HG03378 (cell line): ENCODE measurements around the gene RPL7A.

Experiments
- ATAC-seq: cut with Tn5 transposase; IDR thresholded peaks from one replicate; pipeline ENCODE4 v1.9.1; 2021; ENCODE audit warnings: mild to moderate bottlenecking, moderate library complexity; ENCODE audit not compliant: unreplicated experiment

The RPL7A gene

DNA sequence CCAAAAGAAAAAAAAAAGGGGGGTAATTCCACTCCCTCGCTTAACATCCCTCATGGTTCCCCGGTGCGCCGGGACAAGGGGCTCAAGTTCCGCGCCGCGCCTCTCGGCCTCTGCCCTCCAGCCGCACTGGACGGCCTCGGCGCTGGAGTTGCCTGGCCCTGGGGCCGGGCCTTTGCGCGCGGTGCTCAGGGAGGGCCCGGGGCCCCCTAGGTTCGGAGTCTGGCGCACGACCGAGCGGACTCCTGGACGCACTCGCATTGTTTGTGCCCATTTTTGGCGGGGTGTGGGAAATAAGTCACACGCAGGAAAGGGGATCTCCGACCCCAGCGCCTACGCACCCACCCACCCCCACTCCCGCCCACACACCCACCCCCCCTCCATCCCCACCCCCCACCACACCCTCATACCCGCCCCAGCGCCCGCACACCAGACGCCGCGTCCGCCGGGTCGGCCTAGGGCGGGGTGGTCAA is 468 bp upstream of the RPL7A start:
- ATAC-seq, result peak; percentile 9

DNA sequence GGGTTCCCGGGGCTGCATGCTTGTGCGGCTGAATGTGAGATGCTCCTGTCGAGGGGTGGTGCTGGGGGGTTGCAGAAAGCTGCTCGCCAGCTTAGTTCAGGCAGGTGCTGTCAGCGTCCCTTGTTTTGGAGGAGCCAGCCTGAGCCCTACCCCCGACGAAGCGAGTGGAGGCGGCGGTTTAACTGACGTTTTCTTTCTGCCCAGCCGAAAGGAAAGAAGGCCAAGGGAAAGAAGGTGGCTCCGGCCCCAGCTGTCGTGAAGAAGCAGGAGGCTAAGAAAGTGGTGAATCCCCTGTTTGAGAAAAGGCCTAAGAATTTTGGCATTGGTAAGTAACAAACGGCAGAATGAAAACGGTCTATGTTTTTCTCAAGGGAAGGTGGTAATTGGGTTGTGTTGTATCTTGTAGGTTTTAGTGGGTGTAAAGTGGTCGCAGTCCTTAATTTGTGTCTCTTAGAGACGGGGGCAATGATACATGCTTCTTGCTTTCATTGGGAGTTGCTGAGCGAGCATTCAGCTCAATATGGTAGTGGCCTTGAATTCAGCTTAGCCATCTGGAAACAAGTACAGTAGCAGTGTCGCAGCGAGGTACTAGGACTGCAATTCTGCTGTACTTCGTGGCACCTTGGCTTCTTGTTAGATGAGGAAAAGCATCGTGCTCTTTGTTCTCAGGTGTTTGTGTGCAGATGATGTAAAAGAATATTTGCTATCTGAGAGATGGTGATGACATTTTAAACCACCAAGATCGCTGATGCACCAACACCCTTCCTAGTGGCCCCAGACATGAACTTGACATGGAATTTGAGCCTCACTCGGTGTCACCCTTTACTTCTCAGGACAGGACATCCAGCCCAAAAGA is 928 bp downstream of the RPL7A start:
- no peak for ATAC-seq

DNA sequence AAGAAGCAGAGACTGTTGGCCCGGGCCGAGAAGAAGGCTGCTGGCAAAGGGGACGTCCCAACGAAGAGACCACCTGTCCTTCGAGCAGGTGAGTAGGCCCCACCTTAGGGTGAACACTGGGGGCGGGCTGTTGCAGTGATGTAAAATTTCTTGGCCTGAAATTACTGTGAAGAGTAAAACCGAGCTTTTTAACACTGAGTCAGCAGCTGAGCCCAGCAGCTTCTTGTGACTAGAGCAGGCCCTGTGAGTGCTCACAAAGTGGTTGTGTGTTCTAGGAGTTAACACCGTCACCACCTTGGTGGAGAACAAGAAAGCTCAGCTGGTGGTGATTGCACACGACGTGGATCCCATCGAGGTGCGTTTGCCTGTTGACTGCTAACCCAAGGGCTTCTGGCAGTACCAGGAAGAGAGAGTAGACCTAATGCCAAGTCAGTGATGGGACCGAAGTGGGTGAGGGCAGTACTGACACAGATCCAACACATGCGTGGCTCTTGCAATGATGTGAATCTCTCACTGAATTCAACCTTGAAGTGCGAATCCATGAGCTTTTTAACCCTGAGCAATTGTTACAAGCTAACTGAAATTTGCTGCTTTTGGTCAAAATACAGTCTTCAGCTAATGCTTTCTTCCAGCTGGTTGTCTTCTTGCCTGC is 2.1 kb downstream of the RPL7A start:
- ATAC-seq, result no peak

DNA sequence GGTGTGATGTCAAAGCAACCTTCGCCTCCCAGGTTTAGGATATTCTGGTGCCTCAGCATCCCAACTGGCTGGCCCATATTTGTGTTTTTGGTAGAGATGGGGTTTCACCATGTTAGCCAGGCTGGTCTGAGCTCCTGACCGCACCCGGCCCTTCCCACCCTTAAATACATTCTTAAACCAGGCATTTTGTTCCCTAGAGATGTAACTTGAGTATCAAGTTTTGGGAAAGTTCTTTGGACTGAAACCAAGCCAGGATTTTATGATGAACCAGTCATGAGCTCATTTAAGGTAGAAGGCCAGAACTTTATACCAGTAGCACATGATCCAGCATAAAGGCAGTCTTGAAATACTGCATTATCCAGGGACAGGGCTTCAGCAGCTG is 3.5 kb downstream of the RPL7A start:
- ATAC-seq, result no peak

DNA sequence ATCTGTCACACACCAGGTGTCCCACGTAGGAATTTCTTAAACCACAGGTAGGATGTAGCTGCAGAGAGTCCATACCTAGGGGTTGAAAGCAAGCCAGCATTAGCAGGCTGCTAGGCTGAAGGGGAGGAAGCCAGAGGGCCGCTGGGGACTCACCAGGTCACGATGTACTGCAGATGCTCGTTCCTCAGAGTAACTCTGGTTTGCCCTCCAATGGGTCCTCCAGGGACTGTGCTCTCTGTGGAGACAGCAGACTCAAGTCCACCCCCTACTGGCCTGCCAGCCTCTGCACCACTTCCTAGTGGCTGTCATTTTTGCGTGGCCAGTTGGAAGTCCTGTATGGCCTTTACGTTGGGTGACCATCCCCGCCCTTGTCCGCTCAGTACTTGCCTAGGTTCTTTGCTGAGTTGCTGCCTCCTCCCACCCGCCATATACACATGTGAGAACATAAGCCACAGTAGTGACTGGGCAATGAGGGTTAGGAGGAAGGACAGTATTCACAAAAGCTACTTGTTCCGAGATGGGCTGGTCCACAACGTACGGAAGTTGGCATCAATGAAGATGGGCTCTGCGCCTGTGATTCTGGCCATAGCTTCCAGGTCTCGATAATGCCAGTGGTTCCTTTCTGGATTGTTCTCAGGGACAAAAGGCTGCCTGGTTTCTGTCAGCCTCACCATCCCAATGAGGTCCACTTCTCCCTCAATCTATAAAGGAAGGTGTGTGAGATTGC is 4.1 kb downstream of the RPL7A start:
- ATAC-seq, result no peak

DNA sequence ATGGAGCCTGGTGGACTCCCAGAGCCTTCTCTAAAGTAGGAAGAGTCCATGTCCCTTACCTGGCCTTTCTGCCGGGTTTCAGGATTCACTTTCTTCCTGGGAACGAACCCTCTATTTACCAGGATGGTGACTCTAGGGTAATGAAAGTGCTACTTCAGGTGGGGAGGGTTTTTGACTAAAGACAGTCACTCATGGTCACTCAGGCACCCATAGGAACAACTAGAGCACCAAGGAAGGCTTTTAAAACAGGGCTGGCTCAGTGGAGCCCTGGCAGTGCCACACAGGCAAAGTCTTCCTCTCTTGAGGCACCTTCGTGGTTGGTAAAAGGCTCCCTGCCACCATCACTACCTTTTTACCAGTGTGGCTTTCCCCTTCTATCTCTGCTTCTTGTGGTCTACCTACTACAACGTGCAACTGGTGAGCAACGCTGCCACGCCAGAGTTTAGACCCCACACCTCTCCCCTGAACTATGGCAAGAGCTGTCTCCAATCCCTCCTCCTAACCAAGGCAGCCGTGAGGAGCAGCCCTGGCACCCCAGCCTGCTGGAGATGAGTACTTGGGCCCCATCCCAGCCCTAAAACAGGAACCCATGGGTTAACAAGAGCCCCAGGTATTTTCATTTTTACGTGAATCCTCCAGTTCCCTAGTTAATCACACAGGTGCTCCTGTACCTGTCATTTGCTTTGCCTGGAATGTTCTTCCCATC is 4.8 kb downstream of the RPL7A start:
- no peak for ATAC-seq

DNA sequence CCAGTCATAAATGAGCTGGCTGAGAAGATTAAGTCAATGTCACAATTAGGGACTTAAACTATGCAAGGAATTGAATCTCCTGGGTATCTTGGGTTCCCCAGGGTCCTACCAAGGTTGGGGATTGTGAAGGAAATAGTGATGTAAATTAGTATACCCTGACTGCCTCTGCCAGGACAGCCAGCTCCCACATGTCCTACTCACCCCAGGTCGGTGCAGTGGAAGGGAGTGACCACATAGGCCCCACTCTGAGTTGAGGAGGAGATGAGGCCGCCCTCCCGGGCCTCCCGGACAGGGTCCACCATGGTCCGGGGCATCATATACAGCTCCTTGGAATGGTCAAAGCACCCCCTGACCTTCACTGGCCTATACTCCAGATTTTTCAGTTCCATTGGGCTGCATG is 5.5 kb downstream of the RPL7A start:
- ATAC-seq, result no peak

DNA sequence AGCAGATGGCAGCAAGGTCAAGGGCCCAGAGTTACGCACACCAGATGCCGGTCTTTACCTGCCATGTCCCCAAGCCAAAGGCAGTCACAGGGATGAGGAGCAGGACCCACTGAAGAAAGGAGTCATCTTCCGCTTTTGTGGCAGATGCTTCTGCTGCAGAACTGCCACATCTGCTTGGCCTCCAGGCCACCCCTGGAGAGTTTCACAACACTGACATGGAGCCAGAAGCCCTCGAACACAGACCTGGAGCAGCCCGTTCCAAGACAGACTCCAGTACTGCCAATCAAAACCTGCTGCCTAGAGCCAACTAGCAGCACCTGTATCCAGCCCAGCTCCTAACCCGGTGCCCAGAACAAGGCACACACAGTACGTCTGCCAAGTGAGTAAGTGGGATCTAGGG is 6.7 kb downstream of the RPL7A start:
- ATAC-seq, result no peak

DNA sequence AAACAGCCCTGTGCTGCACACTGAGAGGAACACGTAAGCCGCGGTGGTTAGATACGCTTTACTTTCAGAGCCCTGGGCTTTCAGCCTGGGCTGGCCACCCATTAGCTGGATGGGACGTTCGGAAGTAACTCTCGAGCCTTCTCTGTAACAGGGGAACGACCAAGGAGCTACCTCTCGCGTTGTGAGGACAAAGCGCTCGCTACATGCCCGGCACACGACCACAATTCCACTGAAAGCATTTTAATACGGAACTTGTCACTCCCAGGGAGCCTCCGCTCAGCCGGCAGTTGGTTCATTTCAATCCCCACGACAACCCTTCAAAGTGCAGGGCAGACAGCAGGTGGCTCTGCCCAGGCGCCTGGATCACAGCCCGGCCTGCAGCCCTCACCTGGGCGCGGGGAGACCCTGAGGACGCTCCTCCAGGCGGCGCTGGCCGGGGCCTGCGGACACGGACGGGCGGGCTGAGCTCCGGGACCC is 7.9 kb downstream of the RPL7A start:
- ATAC-seq, result no peak

DNA sequence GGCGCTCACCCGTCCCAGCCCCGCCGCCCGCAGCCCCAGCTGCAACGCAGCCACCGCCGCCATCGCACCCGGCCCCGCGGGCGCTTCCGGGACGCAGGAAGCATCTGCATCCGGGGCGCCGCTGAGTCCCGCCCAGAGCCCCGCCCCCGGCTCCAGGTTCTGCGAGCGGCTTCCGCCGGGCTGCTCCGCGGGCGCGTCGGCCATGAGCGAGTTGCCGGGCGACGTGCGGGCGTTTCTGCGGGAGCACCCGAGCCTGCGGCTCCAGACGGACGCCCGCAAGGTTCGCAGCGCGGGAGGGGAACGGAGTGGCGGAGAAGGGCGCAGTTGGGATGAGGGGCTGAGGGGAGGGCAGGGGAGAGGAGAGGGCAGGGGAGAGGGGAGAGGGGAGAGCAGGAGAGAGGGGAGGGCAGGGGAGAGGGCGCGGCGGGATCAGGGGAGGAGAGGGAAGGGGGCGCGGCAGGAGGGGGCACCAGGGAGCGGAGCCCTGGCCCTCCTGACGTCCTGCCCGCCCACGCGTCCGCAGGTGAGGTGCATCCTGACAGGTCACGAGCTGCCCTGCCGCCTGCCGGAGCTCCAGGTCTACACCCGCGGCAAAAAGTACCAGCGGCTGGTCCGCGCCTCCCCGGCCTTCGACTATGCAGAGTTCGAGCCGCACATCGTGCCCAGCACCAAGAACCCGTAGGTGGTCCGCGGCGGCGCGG is 8.5 kb downstream of the RPL7A start, which contains the start of the genes SURF1 and SURF2:
Gene SURF1 (minus strand): TSS at position 97 of the 701 bp plus-strand sequence. CDS start 34 bp downstream, at position 63.
Gene SURF2 (plus strand): TSS at position 160 of the 701 bp plus-strand sequence. CDS start 43 bp downstream, at position 203.
- no peak for ATAC-seq

DNA sequence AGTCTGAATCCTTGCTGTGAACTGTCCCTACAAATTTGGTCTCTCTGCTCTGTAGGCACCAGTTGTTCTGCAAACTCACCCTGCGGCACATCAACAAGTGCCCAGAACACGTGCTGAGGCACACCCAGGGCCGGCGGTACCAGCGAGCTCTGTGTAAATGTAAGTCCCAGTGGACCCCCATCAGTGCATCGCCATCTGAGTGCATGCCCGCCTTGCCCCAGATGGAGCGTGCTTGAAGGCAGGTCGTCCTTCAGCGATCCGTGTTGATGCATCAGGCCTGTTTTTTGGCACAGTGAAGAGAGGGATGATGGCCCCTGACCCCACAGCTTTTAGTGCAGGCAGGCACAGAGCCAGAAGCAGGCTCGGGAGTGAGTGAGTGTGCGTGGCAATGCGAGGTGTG is 9.6 kb downstream of the RPL7A start:
- ATAC-seq, result no peak

DNA sequence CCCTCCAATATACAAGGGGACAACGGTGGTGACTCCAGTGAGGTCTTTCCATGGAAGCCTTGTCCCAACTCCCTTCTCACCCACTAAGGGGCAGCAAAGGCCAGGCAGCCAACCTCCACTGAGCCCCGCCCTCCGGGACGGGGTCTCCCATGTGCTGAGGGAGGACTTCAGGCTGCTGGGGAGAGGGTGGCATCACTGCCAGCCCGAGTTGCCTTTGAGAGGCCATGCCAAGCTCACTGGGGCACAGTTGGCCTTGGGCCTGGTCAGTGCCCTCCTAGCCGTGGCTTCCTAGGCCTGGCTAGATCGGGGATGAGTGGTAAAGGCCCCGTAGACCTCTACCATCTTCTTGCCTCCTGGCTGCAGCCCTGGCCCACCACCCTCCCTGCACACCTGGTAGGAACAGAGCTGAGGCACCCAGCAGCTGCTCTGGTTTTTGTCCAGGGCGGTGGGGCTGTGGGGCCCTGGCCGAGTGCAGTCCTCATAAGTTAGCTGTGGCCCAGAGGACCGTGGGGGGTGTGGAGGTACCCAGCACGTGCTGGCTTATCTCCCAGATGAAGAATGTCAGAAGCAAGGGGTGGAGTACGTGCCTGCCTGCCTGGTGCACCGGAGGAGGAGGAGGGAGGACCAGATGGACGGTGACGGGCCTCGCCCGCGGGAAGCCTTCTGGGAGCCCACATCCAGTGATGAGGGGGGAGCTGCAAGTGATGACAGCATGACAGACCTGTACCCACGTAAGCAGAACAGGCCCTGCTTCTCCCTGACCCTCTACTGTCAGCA is 11.6 kb downstream of the RPL7A start:
- ATAC-seq, result no peak

DNA sequence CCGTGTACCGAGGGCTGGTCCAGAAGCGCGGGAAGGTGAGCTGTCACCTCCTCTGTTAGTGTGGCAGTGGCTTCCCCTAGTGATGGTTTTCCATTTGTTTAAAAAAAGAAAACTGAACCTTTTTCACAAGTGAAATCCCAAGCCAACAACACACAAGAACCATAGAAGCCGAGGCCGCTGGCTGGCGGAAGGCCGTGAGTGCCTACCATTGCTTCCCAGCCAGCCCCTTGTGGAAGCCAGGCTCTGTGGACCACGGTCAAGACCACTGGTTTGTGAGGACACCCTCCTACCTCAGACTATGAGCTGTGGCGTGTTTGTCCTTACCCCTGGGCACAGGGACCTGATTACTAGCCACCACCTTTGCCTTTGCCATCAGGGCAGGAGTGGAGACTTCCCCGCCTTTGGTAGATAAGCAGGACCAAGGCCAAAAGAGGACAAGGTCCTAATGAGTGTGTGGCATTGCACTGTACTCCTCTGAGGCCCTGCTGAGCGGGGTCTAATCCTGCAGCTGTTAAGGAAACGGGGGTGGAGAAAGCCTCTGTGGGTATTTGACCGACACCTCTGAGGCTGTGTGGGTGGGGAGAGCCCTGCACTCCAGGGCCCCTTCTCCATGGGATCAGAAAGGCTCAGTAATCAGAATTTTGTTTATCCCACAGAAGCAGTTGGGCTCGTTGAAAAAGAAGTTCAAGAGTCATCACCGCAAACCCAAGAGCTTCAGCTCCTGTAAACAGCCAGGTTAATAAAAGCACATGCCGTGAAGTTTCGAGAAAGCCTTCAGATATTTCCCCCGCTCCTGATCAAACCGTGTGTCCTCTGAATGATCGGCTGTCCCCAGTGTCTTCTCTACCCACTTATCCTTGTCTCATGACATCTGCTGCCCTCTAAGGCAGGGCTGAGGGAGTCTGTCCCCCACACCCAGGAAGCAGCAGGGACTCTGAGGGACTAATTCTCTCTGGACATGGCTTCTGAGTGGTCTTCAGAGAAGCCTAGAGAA is 12.7 kb downstream of the RPL7A start:
- ATAC-seq, result no peak

DNA sequence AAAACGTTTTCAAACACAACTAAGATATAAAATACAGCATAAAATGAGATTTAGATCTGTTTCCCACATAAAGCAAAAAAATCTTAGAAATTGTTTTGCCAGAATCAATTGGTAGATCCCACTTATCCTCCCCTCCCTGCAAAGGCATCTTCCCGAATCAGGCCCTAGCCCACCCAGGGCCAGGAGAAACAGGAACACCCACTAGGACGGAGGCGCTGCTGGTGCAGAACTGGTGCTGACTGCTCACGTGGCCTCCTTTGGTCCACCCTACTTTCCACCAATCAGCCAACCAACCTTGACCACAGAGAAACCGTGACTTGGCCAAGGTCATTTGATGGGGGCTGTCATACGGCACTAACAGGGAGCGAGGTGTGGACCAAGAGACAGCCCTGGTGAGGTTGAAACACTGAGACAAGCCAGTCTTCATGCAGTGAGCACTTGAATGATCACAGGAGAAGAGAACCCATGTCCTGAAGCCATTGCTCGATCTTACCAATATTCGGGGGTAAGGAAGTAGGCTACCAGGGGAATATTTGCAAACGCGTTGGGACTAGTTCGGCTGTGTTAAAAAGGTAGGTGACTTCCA is 13.6 kb downstream of the RPL7A start:
- no peak for ATAC-seq

DNA sequence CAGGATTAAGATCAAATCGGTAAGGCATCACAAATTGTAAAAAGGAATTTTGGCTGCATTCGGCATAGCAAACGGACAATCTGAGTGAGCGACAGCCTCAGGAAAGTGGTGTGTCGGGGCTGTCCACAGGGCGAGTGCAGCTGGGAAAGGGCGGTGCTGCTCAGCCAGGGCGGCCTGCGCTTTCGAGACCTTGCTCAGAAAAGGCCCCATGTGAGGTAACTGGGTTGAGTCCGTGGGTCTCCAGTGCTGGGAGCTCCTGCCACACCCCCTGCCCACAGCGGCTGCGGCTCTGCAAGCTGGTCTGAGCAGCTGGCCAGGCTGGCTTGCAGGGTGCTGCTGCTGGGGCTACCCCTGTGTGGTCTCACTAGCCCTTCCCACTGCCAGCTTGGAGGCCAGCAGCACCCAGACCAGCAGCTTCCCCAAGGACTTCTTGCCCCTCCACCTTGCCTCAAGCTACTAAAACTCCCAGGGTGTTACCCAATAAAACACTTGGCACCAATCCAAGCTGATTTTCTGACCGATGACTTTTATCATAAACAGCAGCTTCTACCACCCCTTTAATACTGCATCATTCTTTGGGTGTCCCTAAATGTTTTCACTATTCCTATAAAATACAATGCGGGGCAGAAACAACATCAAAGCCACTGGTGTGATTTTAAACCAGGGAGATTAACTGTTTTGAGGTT is 14.5 kb downstream of the RPL7A start:
- no peak for ATAC-seq

DNA sequence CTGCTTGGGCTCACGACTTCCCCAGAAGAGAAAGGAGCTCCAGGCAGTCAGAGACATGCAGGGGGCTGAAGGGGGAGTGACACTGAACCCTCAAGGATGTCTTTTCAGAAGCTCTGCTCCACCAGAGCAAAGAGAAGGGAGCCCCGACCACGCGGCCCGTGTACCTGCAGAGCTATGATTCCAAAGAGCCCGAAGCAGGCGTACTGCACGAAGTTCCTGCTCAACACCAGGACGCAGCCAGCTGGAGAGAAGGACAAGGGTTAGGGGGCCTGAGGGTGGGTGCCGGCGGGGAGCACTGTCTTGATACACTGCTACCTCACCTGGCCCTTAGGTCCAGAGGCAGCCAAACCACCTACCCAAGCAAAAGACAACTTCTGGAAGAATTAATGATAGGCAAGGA is 18.4 kb downstream of the RPL7A start:
- no peak for ATAC-seq

DNA sequence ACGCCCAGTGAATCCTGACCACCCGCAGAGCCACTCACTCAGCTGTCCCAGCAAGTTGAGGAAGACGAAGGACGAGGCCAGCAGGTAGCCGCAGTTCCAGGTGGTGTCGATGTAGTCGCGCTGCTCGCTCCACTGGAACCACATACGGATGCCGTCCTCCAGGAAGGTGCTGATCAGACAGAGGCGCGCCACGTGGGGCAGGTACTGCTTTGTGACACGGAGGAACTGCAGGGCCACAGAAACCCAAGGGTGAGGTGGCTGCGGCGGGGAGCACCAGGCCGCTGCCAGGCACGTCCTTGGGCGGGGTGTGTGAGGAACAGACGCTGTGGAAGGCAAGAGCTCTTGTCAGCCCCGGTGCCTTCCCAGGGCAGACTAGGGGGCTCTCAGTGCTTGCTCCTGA is 19.2 kb downstream of the RPL7A start:
- ATAC-seq, result no peak
